Measurements from ENCODE around the gene RASAL3. TPM values are rescaled to one million over a fixed set of nuclear protein-coding genes. Genes with fewer than 3 reads are reported as not detected.

The RASAL3 gene
- total and polyA plus RNA-seq, 2 of the 8 experiments (the other 6 are each of a cell fraction or from before 2014, with no cell fraction given): 0.19 to 0.63 TPM

DNA sequence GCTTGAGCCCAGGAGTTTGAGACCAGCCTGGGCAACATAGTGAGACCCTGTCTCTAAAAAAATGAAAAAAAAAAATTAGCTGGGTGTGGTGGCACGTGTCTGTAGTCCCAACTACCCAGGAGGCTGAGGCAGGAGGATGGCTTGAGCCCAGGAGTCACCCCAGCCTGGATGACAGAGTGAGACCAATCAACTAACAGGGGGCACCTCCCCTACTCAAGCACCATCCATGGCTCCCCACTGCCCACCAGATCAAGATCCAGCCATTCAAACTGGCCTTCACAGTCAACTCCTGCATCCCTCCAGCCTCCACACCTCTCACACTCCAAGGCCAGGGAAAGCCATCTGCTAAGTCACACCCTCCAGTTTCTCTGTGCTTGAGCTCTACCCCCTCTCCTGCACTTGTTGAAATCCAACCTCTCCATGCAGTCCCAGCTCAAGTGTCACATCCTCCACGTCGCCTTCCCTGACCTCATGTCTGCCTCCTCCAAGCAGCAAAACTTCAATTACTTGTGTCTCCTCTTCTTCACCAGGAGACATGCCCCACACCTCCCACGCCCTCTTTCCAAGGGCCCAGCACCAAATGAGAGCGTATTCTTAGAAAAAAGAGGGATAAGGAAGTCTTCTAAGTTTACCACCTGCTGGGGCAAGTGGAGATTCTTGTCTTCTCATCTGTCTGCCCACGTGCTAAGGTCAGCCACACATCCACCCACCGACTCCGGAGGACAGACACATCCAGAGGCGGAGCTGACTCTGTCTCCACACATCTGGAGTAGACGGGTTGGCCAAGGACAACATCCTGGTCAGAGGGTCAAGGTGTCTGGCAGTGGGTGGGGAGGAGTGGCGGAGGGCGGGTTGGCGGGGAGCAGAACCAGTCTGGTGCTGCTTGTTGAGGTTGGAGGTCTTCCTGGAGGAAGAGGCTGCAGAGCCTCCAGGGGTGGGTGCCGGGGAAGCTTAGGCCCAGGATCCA, 43.0 kb upstream of the RASAL3 start:
- no peak overlapping the region for H3K27ac ChIP-seq (ENCODE audit: low read depth, low read length)
- H3K4ac ChIP-seq (replicated peaks; ENCODE audit: insufficient read length, low read depth, low read length): no peak overlapping the region
- no peak overlapping the region for H3K9ac ChIP-seq (replicated peaks in 1 of 4; ENCODE audit: extremely low read depth in 1 of 4, low read depth in 3 of 4, low read length in 3 of 4)
- no peak overlapping the region for H3K56ac ChIP-seq (replicated peaks; ENCODE audit: insufficient read length, low read depth, low read length)
- H3K18ac ChIP-seq (ENCODE audit: extremely low read depth, low read length): no peak overlapping the region
- H4K91ac ChIP-seq (replicated peaks; ENCODE audit: insufficient read length, low read length): no peak overlapping the region
- no peak overlapping the region for H4K8ac ChIP-seq (ENCODE audit: extremely low read depth, insufficient read depth, low read length)
- no peaks in the 10 kb centered on the region for H3K36me3 ChIP-seq (ENCODE audit: control insufficient read depth in 2 of 4, insufficient read depth in 4 of 4, low read length in 3 of 4)
- DNase-seq (ENCODE audit: low read depth in 1 of 2, low spot score in 2 of 2): no peak
- H3K27me3 ChIP-seq (replicated peaks in 1 of 4; ENCODE audit: control insufficient read depth in 3 of 4, extremely low read depth in 1 of 4, insufficient read depth in 3 of 4, low read length in 3 of 4): no peaks in the 10 kb centered on the region
- no peaks in the 10 kb centered on the region for H3K79me2 ChIP-seq (ENCODE audit: control insufficient read depth in 1 of 2, insufficient read depth in 2 of 2, low read length in 2 of 2)
- H3K4me2 ChIP-seq (ENCODE audit: insufficient read depth in 1 of 2, low read depth in 2 of 2, low read length in 2 of 2): no peak overlapping the region
- no peak overlapping the region for H3K14ac ChIP-seq (ENCODE audit: insufficient read length)
- ChIA-PET CTCF (ENCODE audit: partially characterized antibody) (interaction anchor here (1.2 to 1.5 kb wide), 2 partner anchors 10 to 88 kb away, joined by 3 read pairs; no protein-coding TSS in a partner anchor), POLR2A (ENCODE audit: partially characterized antibody) (interaction anchor here (1.1 kb wide), 1 partner anchor 128 kb away, joined by 3 read pairs; the partner anchor contains the start of gene AKAP8)
- peaks cover 49 to 79% of the 10 kb centered on the region in 2 experiments for H3K9me3 ChIP-seq (ENCODE audit: insufficient read depth in 2 of 2, low read depth in 1 of 2, low read length in 1 of 2)
- WGBS, 2 experiments (ENCODE audit: extremely low coverage in 1 of 2, insufficient coverage in 1 of 2, insufficient read length in 1 of 2, insufficient replicate concordance in 2 of 2, low coverage in 1 of 2, low lambda C conversion rate in 2 of 2, missing lambda C conversion rate in 1 of 2): 57% methylated on average over 10 of the region's 14 CpGs; no CpG with 5 or more reads in 1 of the 2 experiments
- no peak for FAIRE-seq
- no peak overlapping the region for H3K4me3 ChIP-seq (ENCODE audit: extremely low read depth in 1 of 4, insufficient read depth in 2 of 4, low read depth in 3 of 4, low read length in 4 of 4)
- H2BK12ac ChIP-seq (ENCODE audit: low read depth, low read length): no peak overlapping the region
- H2AK5ac ChIP-seq (ENCODE audit: low read depth, low read length): no peak overlapping the region
- no peak overlapping the region for H2BK15ac ChIP-seq (ENCODE audit: low read length)
- H3K23ac ChIP-seq (ENCODE audit: insufficient read length): no peak overlapping the region
- no peak overlapping the region for H2BK120ac ChIP-seq (replicated peaks; ENCODE audit: low read depth, low read length)
- no peak overlapping the region for H2AFZ ChIP-seq (ENCODE audit: low read length)
- H3K23me2 ChIP-seq (ENCODE audit: low read depth, low read length): no peaks in the 10 kb centered on the region
- no peak overlapping the region for H2BK20ac ChIP-seq (ENCODE audit: low read length)
- H4K5ac ChIP-seq (ENCODE audit: insufficient read length, low read depth, low read length): no peak overlapping the region
- no peaks in the 10 kb centered on the region; a peak in 1 of 7 replicates for H3K4me1 ChIP-seq (replicated peaks in 1 of 4; ENCODE audit: control insufficient read depth in 3 of 4, insufficient read depth in 4 of 4, low read length in 3 of 4)
- no peaks in the 10 kb centered on the region for H3K79me1 ChIP-seq (ENCODE audit: low read depth, low read length)
- TF ChIP-seq ASH2L (IDR thresholded peaks at IDR 0.05; ENCODE audit: low read length) (no peak), SIX5 (IDR thresholded peaks at IDR 0.05; ENCODE audit: low read depth, low read length) (no peak)
- no peaks in the 10 kb centered on the region for H4K20me1 ChIP-seq (replicated peaks in 1 of 2; ENCODE audit: control insufficient read depth in 1 of 2, insufficient read depth in 2 of 2, low read length in 2 of 2)
- no peak overlapping the region for H2BK5ac ChIP-seq (ENCODE audit: low read depth, low read length)

Measured in H1 (cell line).